ENCODE results near the gene MAPKAP1. TPM values are rescaled to one million over a fixed set of nuclear protein-coding genes. Genes with fewer than 3 reads are reported as not detected.

Gene MAPKAP1
- total RNA-seq, 6 donors from 2014 or later = 60.8 to 84.0 (median 71.5) TPM

DNA sequence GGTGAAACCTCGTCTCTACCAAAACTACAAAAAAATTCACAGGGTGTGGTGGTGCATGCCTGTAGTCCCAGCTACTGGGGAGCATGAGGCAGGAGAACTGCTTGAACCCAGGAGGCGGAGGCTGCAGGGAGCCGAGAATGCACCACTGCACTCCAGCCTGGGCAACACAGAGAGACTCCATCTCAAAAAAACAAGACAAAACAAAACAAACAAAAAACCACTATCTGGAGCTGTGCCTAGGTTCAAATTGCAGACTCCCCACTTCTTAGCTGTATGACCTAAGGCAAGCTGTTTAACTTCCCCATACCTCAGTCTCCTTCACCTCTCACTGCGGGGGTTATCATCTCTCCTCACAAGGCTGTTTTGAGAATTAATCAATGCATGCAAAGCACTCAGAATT lies 68.0 kb downstream of the MAPKAP1 start:
- 72 to 89% methylated on average over 4 of the region's 4 CpGs for WGBS, 2 donors
- peaks cover under 1 to 22% (median 7%) of the 10 kb centered on the region in 4 donors for H3K4me1 ChIP-seq
- H3K9me3 ChIP-seq = no peaks in the 10 kb centered on the region
- no peak overlapping the region for H3K27ac ChIP-seq
- H3K27me3 ChIP-seq = no peaks in the 10 kb centered on the region
- no peak overlapping the region for H3K4me3 ChIP-seq
- no peaks in the 10 kb centered on the region for H3K36me3 ChIP-seq
- ATAC-seq (ENCODE audit: low FRiP score in 2 of 2) (no peak), DNase-seq (no peak)
- TF ChIP-seq EP300 (IDR thresholded peaks at IDR 0.05) (no peak), POLR2A (IDR thresholded peaks at IDR 0.05) (no peak), POLR2AphosphoS5 (IDR thresholded peaks at IDR 0.05) (no peak)
- TF ChIP-seq, protein P1, sequence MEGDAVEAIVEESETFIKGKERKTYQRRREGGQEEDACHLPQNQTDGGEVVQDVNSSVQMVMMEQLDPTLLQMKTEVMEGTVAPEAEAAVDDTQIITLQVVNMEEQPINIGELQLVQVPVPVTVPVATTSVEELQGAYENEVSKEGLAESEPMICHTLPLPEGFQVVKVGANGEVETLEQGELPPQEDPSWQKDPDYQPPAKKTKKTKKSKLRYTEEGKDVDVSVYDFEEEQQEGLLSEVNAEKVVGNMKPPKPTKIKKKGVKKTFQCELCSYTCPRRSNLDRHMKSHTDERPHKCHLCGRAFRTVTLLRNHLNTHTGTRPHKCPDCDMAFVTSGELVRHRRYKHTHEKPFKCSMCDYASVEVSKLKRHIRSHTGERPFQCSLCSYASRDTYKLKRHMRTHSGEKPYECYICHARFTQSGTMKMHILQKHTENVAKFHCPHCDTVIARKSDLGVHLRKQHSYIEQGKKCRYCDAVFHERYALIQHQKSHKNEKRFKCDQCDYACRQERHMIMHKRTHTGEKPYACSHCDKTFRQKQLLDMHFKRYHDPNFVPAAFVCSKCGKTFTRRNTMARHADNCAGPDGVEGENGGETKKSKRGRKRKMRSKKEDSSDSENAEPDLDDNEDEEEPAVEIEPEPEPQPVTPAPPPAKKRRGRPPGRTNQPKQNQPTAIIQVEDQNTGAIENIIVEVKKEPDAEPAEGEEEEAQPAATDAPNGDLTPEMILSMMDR (IDR thresholded peaks at IDR 0.05) = no peak

DNA sequence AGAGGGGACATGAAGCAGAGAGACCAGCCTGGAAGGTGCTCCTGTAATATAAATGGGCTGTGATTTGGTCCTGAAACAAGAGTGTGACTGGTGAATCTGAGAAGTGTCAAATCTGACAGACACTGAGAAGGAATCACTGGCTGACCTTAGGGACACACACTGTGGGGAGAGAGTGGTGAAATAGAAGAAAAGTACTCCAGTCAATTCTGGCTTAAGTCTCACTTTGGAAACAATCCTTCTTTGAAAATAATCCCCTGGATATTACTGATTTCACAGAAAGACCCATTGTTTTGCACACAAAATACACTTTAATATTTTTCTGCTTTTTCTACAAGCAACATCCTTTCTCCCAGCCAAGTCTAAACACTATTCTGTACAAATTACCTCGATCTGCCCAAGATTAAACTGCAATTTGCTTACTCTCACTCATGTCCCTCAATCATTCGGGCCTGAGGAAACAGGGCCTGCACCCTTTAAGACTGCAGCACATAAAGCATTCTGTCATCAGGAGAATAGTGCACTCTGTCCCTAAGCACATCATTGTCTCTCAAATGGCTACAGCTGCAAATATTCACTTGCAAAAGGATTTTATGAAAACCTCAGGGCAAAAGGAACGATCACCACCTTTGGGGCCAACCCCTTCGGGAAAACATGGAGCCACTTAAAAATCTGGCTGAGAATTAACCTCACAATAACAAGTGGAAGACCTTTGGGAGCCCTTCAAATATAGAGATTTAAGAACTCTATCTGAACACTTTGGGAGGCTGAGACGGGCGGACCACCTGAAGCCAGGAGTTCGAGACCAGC lies 68.6 kb downstream of the MAPKAP1 start:
- Histone ChIP-seq H3K36me3 (no peaks in the 10 kb centered on the region), H3K27me3 (no peaks in the 10 kb centered on the region), H3K27ac (no peak overlapping the region), H3K4me3 (no peak overlapping the region), H3K4me1 (peaks cover 6 to 28% (median 13%) of the 10 kb centered on the region in 4 donors), H3K9me3 (no peaks in the 10 kb centered on the region)
- ATAC-seq (ENCODE audit: low FRiP score in 2 of 2) (no peak), DNase-seq (no peak)
- 87 to 92% methylated on average over 7 of the region's 7 CpGs for WGBS, 2 donors
- no peak for TF ChIP-seq EP300 (IDR thresholded peaks at IDR 0.05)
- TF ChIP-seq, protein P1 (IDR thresholded peaks at IDR 0.05) = no peak
- TF ChIP-seq POLR2A (IDR thresholded peaks at IDR 0.05) = no peak
- no peak for TF ChIP-seq POLR2AphosphoS5 (IDR thresholded peaks at IDR 0.05)

DNA sequence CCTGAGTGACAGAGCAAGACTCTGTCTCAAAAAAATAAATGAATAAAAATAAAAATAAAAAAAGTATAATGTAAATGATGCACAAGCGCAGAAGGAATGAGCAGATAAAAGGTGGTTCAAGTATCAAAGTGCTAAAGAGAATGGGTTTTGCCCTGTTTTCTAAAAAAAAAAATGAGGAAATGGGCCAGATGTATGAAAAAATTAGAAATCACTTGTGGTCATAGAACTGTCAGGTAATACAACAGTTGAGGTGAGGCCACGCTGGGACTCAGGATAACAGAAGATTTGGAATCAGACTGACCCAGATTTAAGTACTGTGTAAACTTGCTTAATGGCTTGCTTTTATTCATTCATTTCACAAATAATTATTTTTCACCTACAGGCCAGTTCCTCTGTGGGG lies 69.8 kb downstream of the MAPKAP1 start:
- no peak overlapping the region for H3K4me3 ChIP-seq
- no peaks in the 10 kb centered on the region for H3K9me3 ChIP-seq
- WGBS, 2 donors = 81 to 88% methylated on average over 2 of the region's 2 CpGs
- DNase-seq (no peak), ATAC-seq (ENCODE audit: low FRiP score in 2 of 2) (no peak)
- no peaks in the 10 kb centered on the region for H3K36me3 ChIP-seq
- no peak overlapping the region for H3K27ac ChIP-seq
- H3K27me3 ChIP-seq = no peaks in the 10 kb centered on the region
- no peak for TF ChIP-seq EP300 (IDR thresholded peaks at IDR 0.05)
- TF ChIP-seq POLR2AphosphoS5 (IDR thresholded peaks at IDR 0.05) = no peak
- TF ChIP-seq, protein P1 (IDR thresholded peaks at IDR 0.05) = no peak
- TF ChIP-seq POLR2A (IDR thresholded peaks at IDR 0.05) = no peak
- H3K4me1 ChIP-seq = peaks cover 17 to 39% (median 24%) of the 10 kb centered on the region in 4 donors

DNA sequence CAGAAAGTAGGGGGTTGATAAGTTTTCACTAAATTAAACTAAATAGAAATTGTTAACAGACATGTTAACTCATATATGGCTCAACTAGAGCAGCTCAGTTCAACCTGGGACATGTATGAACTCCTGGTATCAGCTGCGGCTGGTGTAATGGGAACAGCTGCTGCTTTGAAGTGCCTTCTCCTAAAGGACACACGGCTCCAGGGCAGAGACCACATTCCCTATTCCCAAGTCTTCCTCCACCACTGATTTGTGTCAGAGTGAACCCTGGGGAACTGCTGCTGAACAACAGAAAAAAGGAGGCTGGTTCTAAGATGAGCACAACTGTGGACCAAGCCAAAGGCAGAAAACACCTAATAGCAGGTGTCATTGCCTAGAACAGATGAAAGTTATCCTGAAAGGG lies 71.1 kb downstream of the MAPKAP1 start:
- Histone ChIP-seq H3K4me1 (peaks cover 24 to 44% (median 32%) of the 10 kb centered on the region in 4 donors), H3K27me3 (no peaks in the 10 kb centered on the region), H3K4me3 (no peak overlapping the region), H3K9me3 (no peaks in the 10 kb centered on the region), H3K36me3 (no peaks in the 10 kb centered on the region), H3K27ac (no peak overlapping the region)
- WGBS, 2 donors = 86 to 100% methylated on average over 2 of the region's 2 CpGs
- DNase-seq = no peak
- TF ChIP-seq, protein P1 (IDR thresholded peaks at IDR 0.05) = no peak
- TF ChIP-seq POLR2A (IDR thresholded peaks at IDR 0.05) (no peak), POLR2AphosphoS5 (IDR thresholded peaks at IDR 0.05) (no peak), EP300 (IDR thresholded peaks at IDR 0.05) (no peak)
- no peak for ATAC-seq (ENCODE audit: low FRiP score in 2 of 2)
